ENCODE results near the gene CD2AP.

Gene CD2AP

GRCh38 chr6:47502920-47503319, 25.3 kb downstream of the CD2AP start:
- H3K4me2 ChIP-seq (ENCODE audit: low read depth, low read length): no peak overlapping the region
- no peak overlapping the region for H2AFZ ChIP-seq (ENCODE audit: low read length)
- no peaks in the 10 kb centered on the region for H4K20me1 ChIP-seq (ENCODE audit: insufficient read depth, low read length)
- H3K79me2 ChIP-seq (ENCODE audit: low read length): peaks cover 62% of the 10 kb centered on the region
- H3K9ac ChIP-seq (ENCODE audit: low read length): no peak overlapping the region
- H3K27ac ChIP-seq (ENCODE audit: low read length): no peak overlapping the region
- no peak for DNase-seq
- no peaks in the 10 kb centered on the region for H3K27me3 ChIP-seq (replicated peaks; ENCODE audit: insufficient read depth, low read length)
- H3K9me3 ChIP-seq (replicated peaks; ENCODE audit: insufficient read depth, low read length): no peaks in the 10 kb centered on the region
- no peaks in the 10 kb centered on the region for H3K4me1 ChIP-seq (ENCODE audit: low read length)
- no peak overlapping the region for H3K4me3 ChIP-seq (ENCODE audit: low read length)
- no peaks in the 10 kb centered on the region for H3K9me2 ChIP-seq (replicated peaks; ENCODE audit: insufficient read depth, low read length)
- no peaks in the 10 kb centered on the region for H3F3A ChIP-seq (ENCODE audit: insufficient read depth, low read length)
- TF ChIP-seq CTCF (IDR thresholded peaks at IDR 0.05; ENCODE audit: low read length) (no peak), EZH2 (optimal IDR thresholded peaks at IDR 0.05; ENCODE audit: low read depth, low read length) (no peak), EZH2phosphoT487 (IDR thresholded peaks at IDR 0.05; ENCODE audit: low read length) (no peak)
- H3K36me3 ChIP-seq (replicated peaks; ENCODE audit: insufficient read depth, low read length): no peaks in the 10 kb centered on the region

- H4K20me1 ChIP-seq (ENCODE audit: insufficient read depth, low read length): no peaks in the 10 kb centered on the region
- no peak for DNase-seq
- H3K36me3 ChIP-seq (replicated peaks; ENCODE audit: insufficient read depth, low read length): no peaks in the 10 kb centered on the region
- no peaks in the 10 kb centered on the region for H3F3A ChIP-seq (ENCODE audit: insufficient read depth, low read length)
- no peaks in the 10 kb centered on the region for H3K4me1 ChIP-seq (ENCODE audit: low read length)
- no peaks in the 10 kb centered on the region for H3K9me3 ChIP-seq (replicated peaks; ENCODE audit: insufficient read depth, low read length)
- H2AFZ ChIP-seq (ENCODE audit: low read length): no peak overlapping the region
- H3K27me3 ChIP-seq (replicated peaks; ENCODE audit: insufficient read depth, low read length): no peaks in the 10 kb centered on the region
- H3K79me2 ChIP-seq (ENCODE audit: low read length): peaks cover 23% of the 10 kb centered on the region
- H3K9ac ChIP-seq (ENCODE audit: low read length): no peak overlapping the region
- H3K4me2 ChIP-seq (ENCODE audit: low read depth, low read length): no peak overlapping the region
- no peak for TF ChIP-seq EZH2 (optimal IDR thresholded peaks at IDR 0.05; ENCODE audit: low read depth, low read length)
- TF ChIP-seq EZH2phosphoT487 (IDR thresholded peaks at IDR 0.05; ENCODE audit: low read length): no peak
- no peak for TF ChIP-seq CTCF (IDR thresholded peaks at IDR 0.05; ENCODE audit: low read length)
- H3K9me2 ChIP-seq (replicated peaks; ENCODE audit: insufficient read depth, low read length): no peaks in the 10 kb centered on the region
- H3K27ac ChIP-seq (ENCODE audit: low read length): no peak overlapping the region
- H3K4me3 ChIP-seq (ENCODE audit: low read length): no peak overlapping the region
These were observed 32.3 kb downstream of the CD2AP start for GRCh38 chr6:47509937-47510336.

- H3K36me3 ChIP-seq (replicated peaks; ENCODE audit: insufficient read depth, low read length): no peaks in the 10 kb centered on the region
- H3K9me2 ChIP-seq (replicated peaks; ENCODE audit: insufficient read depth, low read length): no peaks in the 10 kb centered on the region
- no peak overlapping the region for H2AFZ ChIP-seq (ENCODE audit: low read length)
- no peak overlapping the region for H3K9ac ChIP-seq (ENCODE audit: low read length)
- DNase-seq: no peak
- no peaks in the 10 kb centered on the region for H3K27me3 ChIP-seq (replicated peaks; ENCODE audit: insufficient read depth, low read length)
- no peak overlapping the region for H3K4me3 ChIP-seq (ENCODE audit: low read length)
- TF ChIP-seq EZH2phosphoT487 (IDR thresholded peaks at IDR 0.05; ENCODE audit: low read length): no peak
- no peak for TF ChIP-seq CTCF (IDR thresholded peaks at IDR 0.05; ENCODE audit: low read length)
- no peak for TF ChIP-seq EZH2 (optimal IDR thresholded peaks at IDR 0.05; ENCODE audit: low read depth, low read length)
- no peaks in the 10 kb centered on the region for H3F3A ChIP-seq (ENCODE audit: insufficient read depth, low read length)
- no peak overlapping the region for H3K4me2 ChIP-seq (ENCODE audit: low read depth, low read length)
- H3K9me3 ChIP-seq (replicated peaks; ENCODE audit: insufficient read depth, low read length): no peaks in the 10 kb centered on the region
- no peaks in the 10 kb centered on the region for H4K20me1 ChIP-seq (ENCODE audit: insufficient read depth, low read length)
- H3K4me1 ChIP-seq (ENCODE audit: low read length): no peaks in the 10 kb centered on the region
- H3K27ac ChIP-seq (ENCODE audit: low read length): no peak overlapping the region
- H3K79me2 ChIP-seq (ENCODE audit: low read length): peaks cover 44% of the 10 kb centered on the region
These were observed 35.3 kb downstream of the CD2AP start for GRCh38 chr6:47512872-47513271.
